Measurements from ENCODE around the gene TMEM59.
"Not testable (repeated sequence)": the region's sequence is repeated elsewhere in the genome, so short reads cannot be mapped to it uniquely, and the experiment has no call there.

TMEM59 gene

GRCh38 chr1:54052934-54053744 is at the start of gene TMEM59, which contains the start of gene TCEANC2:
Gene TMEM59, minus strand, starts transcription at chr1:54053204. Its CDS starts 16 bp downstream, at chr1:54053188.
Gene TCEANC2, plus strand, starts transcription at chr1:54053608. Its CDS starts 815 bp downstream, at chr1:54054423.
- DNase-seq (ENCODE audit: low read depth) = peak; percentile 97
- peak within 1 kb of the TSS; percentile 99 for H3K4me3 ChIP-seq (ENCODE audit: low read length)
- no peak for TF ChIP-seq CTCF (conservative IDR thresholded peaks at IDR 0.05; ENCODE audit: low read depth, low read length)

GRCh38 chr1:54100500-54100899 is 47.5 kb upstream of the TMEM59 start:
- DNase-seq (ENCODE audit: low read depth) = no peak
- no peak overlapping the region for H3K4me3 ChIP-seq (ENCODE audit: low read length)
- no peak for TF ChIP-seq CTCF (conservative IDR thresholded peaks at IDR 0.05; ENCODE audit: low read depth, low read length)

- no peak for TF ChIP-seq CTCF (conservative IDR thresholded peaks at IDR 0.05; ENCODE audit: low read depth, low read length)
- H3K4me3 ChIP-seq (ENCODE audit: low read length) = no peak overlapping the region
- no peak for DNase-seq (ENCODE audit: low read depth)
These were observed 46.1 kb upstream of the TMEM59 start for GRCh38 chr1:54099061-54099610.

GRCh38 chr1:54096877-54097240 is 43.9 kb upstream of the TMEM59 start:
- no peak for DNase-seq (ENCODE audit: low read depth)
- no peak for TF ChIP-seq CTCF (conservative IDR thresholded peaks at IDR 0.05; ENCODE audit: low read depth, low read length)
- no peak overlapping the region for H3K4me3 ChIP-seq (ENCODE audit: low read length)

- no peak for TF ChIP-seq CTCF (conservative IDR thresholded peaks at IDR 0.05; ENCODE audit: low read depth, low read length)
- no peak overlapping the region for H3K4me3 ChIP-seq (ENCODE audit: low read length)
- DNase-seq (ENCODE audit: low read depth) = no peak
These were observed 43.3 kb upstream of the TMEM59 start for GRCh38 chr1:54096227-54096876.

GRCh38 chr1:54095546-54096226 is 42.7 kb upstream of the TMEM59 start:
- H3K4me3 ChIP-seq (ENCODE audit: low read length) = no peak overlapping the region
- no peak for DNase-seq (ENCODE audit: low read depth)
- TF ChIP-seq CTCF (conservative IDR thresholded peaks at IDR 0.05; ENCODE audit: low read depth, low read length) = no peak

- not testable (repeated sequence) for DNase-seq (ENCODE audit: low read depth); H3K4me3 ChIP-seq (ENCODE audit: low read length)
These were observed 41.7 kb upstream of the TMEM59 start for GRCh38 chr1:54094730-54095105.

All from retinal pigment epithelial cell (primary cell).